Measurements from ENCODE around the gene CDK18. TPM values are rescaled to one million over a fixed set of nuclear protein-coding genes. Genes with fewer than 3 reads are reported as not detected.

Gene CDK18
- total RNA-seq, 2 experiments from 2014 or later, result 4.0 to 5.2 TPM

GRCh38 chr1:205484985-205485967, 19.2 kb upstream of the CDK18 start:
- no peak overlapping the region for H3K27ac Mint-ChIP-seq
- no peaks in the 10 kb centered on the region for H3K9me3 Mint-ChIP-seq (ENCODE audit: low read depth)
- peak; percentile 59 for ATAC-seq
- no peak overlapping the region for H3K4me3 Mint-ChIP-seq
- peaks cover 24% of the 10 kb centered on the region for H3K27me3 Mint-ChIP-seq
- DNase-seq, result peak; percentile 79
- CTCF ChIA-PET, result interaction anchor here (0.6 to 11.0 kb wide), 74 partner anchors 8 to 1300 kb away, joined by 3 to 252 read pairs (median 5); partner anchors contain the start of genes BLACAT1, KLHDC8A, LEMD1 and NUAK2
- peaks cover 36% of the 10 kb centered on the region for H3K4me1 Mint-ChIP-seq
- H3K36me3 Mint-ChIP-seq, result no peaks in the 10 kb centered on the region

DNA sequence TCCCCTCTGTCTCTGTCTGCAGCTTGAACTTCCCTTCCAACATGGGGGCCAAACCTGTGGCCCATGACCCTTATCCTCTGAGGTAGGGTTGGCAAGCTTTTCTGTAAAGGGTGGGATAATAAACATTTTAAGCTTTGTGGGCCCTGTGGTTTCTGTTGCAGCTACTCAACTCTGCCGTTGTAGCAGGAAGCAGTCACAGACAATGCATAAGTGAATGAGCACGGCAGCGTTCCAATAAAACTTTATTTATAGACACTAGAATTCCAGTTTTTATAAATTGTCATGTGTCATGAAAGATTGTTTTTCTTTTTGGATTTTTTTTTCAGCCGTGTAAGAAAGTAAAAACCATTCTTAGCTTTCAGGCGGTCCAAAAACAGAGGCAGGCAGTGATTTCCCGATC, 18.2 kb upstream of the CDK18 start:
- Mint-ChIP-seq H3K9me3 (ENCODE audit: low read depth) (no peaks in the 10 kb centered on the region), H3K27ac (no peak overlapping the region), H3K4me1 (peaks cover 35% of the 10 kb centered on the region), H3K36me3 (no peaks in the 10 kb centered on the region), H3K27me3 (peaks cover 23% of the 10 kb centered on the region), H3K4me3 (no peak overlapping the region)
- ATAC-seq, result no peak
- DNase-seq, result no peak
- CTCF ChIA-PET, result interaction anchor here (0.8 to 11.0 kb wide), 37 partner anchors 8 to 232 kb away, joined by 3 to 252 read pairs (median 8); partner anchors contain the start of genes BLACAT1 and LEMD1

DNA sequence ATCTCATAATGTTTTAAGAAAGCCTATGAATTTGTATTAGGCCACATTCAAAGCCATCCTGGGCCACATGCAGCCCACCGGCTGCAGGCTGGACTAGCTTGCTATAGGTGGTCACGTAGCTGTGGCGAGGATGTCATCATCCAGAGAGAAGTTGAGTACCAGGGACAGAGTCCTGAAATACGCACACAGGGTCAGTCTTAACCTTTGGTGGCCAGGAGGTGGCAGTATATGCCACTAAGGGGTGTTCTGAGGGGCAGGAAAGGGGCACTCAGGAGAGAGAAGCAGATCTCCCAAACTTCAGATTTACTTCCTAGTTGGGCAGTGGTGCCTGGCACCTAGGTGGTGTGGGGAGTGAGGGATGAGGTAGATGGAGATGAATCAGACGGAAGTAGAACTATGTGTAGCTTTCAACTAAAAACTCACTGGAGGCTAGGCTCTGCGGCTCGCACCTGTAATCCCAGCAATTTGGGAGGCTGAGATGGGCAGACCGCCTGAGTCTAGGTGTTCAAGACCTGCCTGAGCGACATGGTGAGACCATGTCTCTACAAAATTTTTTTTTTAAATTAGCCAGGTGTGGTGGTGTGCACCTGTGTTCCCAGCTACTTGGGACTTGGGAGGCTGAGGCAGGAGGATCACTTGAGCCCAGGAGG, 16.3 kb upstream of the CDK18 start:
- DNase-seq, result peak; percentile 67
- CTCF ChIA-PET, result interaction anchor here (0.8 to 11.0 kb wide), 33 partner anchors 9 to 232 kb away, joined by 3 to 252 read pairs (median 6); partner anchors contain the start of genes BLACAT1, CDK18 and LEMD1
- H3K9me3 Mint-ChIP-seq (ENCODE audit: low read depth), result no peaks in the 10 kb centered on the region
- ATAC-seq, result peak; percentile 77
- H3K27me3 Mint-ChIP-seq, result peaks cover 26% of the 10 kb centered on the region
- no peak overlapping the region for H3K4me3 Mint-ChIP-seq
- H3K36me3 Mint-ChIP-seq, result no peaks in the 10 kb centered on the region
- H3K4me1 Mint-ChIP-seq, result peaks cover 29% of the 10 kb centered on the region
- H3K27ac Mint-ChIP-seq, result no peak overlapping the region

- no peak overlapping the region for H3K4me3 Mint-ChIP-seq
- H3K9me3 Mint-ChIP-seq (ENCODE audit: low read depth), result no peaks in the 10 kb centered on the region
- no peaks in the 10 kb centered on the region for H3K36me3 Mint-ChIP-seq
- peaks cover 31% of the 10 kb centered on the region for H3K4me1 Mint-ChIP-seq
- no peak overlapping the region for H3K27ac Mint-ChIP-seq
- ATAC-seq (no peak), DNase-seq (no peak)
- H3K27me3 Mint-ChIP-seq, result peaks cover 35% of the 10 kb centered on the region
- CTCF ChIA-PET, result interaction anchor here (1.1 to 11.0 kb wide), 5 partner anchors 33 to 166 kb away, joined by 3 to 252 read pairs (median 6); no protein-coding TSS in a partner anchor
Measured at GRCh38 chr1:205491794-205492193, 12.7 kb upstream of the CDK18 start.

- CTCF ChIA-PET, result interaction anchor here (0.9 to 11.0 kb wide), 7 partner anchors 24 to 167 kb away, joined by 3 to 252 read pairs (median 4); no protein-coding TSS in a partner anchor
- no peak overlapping the region for H3K4me3 Mint-ChIP-seq
- no peaks in the 10 kb centered on the region for H3K9me3 Mint-ChIP-seq (ENCODE audit: low read depth)
- peaks cover 35% of the 10 kb centered on the region for H3K27me3 Mint-ChIP-seq
- no peaks in the 10 kb centered on the region for H3K36me3 Mint-ChIP-seq
- DNase-seq, result no peak
- H3K4me1 Mint-ChIP-seq, result peaks cover 31% of the 10 kb centered on the region
- no peak overlapping the region for H3K27ac Mint-ChIP-seq
- no peak for ATAC-seq
Measured at GRCh38 chr1:205492201-205492667, 12.2 kb upstream of the CDK18 start.

DNA sequence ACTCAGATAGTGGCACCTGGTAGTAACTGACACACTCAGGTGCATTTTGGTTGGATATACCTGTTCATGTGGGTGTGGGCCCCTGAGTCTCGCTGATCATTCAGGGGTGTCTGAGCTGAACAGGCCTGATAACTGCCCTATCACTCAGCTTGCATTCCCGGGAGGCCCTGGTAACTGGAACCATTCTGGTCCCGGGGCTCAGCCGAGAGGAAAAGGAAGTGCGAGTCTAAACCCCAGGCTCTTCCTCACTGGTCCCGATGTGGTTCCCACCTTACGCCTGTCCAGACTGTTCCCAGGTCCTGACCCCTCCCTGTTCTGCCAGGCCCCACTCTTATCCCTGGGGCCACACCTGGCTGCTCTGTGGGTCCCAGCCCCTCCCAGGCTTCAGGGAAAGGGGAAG, 11.7 kb upstream of the CDK18 start:
- no peaks in the 10 kb centered on the region for H3K36me3 Mint-ChIP-seq
- CTCF ChIA-PET, result interaction anchor here (0.6 to 11.0 kb wide), 8 partner anchors 7 to 167 kb away, joined by 3 to 252 read pairs (median 4); no protein-coding TSS in a partner anchor
- H3K9me3 Mint-ChIP-seq (ENCODE audit: low read depth), result no peaks in the 10 kb centered on the region
- H3K4me3 Mint-ChIP-seq, result no peak overlapping the region
- H3K4me1 Mint-ChIP-seq, result peaks cover 31% of the 10 kb centered on the region
- peaks cover 35% of the 10 kb centered on the region for H3K27me3 Mint-ChIP-seq
- ATAC-seq (no peak), DNase-seq (no peak)
- H3K27ac Mint-ChIP-seq, result no peak overlapping the region

DNA sequence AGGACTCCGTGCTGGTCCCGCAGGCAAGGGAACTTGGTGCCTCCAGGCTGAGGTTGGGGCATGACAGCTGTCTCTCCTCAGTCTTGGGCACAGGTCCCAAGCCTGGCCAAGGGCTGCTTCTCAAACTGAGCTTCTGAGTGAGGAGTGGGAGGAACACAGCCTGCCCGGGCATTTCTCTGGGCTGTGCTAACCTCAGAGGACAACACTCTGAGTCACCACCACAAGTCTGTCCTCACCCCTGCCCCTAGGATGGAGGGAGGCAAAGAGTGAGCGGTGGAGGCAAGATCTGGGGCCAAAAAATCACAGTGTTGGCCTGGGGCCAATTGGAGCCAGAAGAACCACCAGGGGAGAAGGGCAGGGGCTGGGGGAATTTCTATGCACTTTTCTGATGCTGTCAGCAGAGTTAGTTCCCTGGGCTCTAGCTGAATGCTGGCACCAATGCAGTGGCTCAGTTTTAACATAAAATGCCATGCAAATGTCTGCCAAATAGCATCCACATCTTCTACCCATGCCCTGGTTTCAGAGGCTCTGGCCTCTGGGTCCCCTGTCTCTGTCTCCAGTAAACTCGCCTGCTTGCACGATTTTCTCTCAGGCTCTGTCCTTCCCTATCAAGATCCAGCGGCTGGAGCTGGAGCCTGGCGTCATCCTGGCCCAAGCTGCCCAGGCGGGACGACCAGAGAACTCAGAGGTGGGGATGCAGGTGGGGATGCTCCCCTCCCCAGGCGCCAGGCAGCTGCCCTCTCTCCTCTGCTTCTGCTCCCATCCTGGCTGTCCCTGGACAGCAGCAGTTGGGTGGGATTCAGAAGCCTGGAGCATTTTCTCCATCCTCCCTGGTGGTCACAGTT, 11.0 kb upstream of the CDK18 start:
- ATAC-seq (peak; percentile 36), DNase-seq (peak; percentile 46)
- Mint-ChIP-seq H3K4me1 (peaks cover 26% of the 10 kb centered on the region), H3K4me3 (no peak overlapping the region), H3K27ac (no peak overlapping the region), H3K9me3 (ENCODE audit: low read depth) (no peaks in the 10 kb centered on the region), H3K27me3 (peaks cover 31% of the 10 kb centered on the region), H3K36me3 (no peaks in the 10 kb centered on the region)
- CTCF ChIA-PET, result interaction anchor here (0.6 to 11.0 kb wide), 7 partner anchors 8 to 165 kb away, joined by 3 to 252 read pairs (median 4); no protein-coding TSS in a partner anchor

GRCh38 chr1:205494115-205494514, 10.4 kb upstream of the CDK18 start:
- Mint-ChIP-seq H3K4me1 (peaks cover 25% of the 10 kb centered on the region), H3K36me3 (no peaks in the 10 kb centered on the region), H3K9me3 (ENCODE audit: low read depth) (no peaks in the 10 kb centered on the region), H3K27ac (no peak overlapping the region), H3K4me3 (no peak overlapping the region), H3K27me3 (peaks cover 29% of the 10 kb centered on the region)
- CTCF ChIA-PET, result interaction anchor here (1.2 to 11.0 kb wide), 3 partner anchors 7 to 35 kb away, joined by 4 to 252 read pairs (median 48); no protein-coding TSS in a partner anchor
- ATAC-seq (no peak), DNase-seq (no peak)

- CTCF ChIA-PET, result interaction anchor here (0.7 to 5.7 kb wide), 3 partner anchors 9 to 184 kb away, joined by 3 to 48 read pairs (median 4); no protein-coding TSS in a partner anchor
- ATAC-seq, result no peak
Measured at GRCh38 chr1:205495237-205495823, 9.1 kb upstream of the CDK18 start.

GRCh38 chr1:205496661-205497060, 7.8 kb upstream of the CDK18 start:
- Mint-ChIP-seq H3K9me3 (ENCODE audit: low read depth) (no peaks in the 10 kb centered on the region), H3K27ac (peak overlapping the region; percentile 14), H3K36me3 (no peaks in the 10 kb centered on the region), H3K27me3 (peaks cover 24% of the 10 kb centered on the region), H3K4me1 (peaks cover 8% of the 10 kb centered on the region), H3K4me3 (no peak overlapping the region)
- DNase-seq, result no peak
- CTCF ChIA-PET, result interaction anchor here (1.1 to 5.7 kb wide), 2 partner anchors 10 to 28 kb away, joined by 4 to 48 read pairs; no protein-coding TSS in a partner anchor
- no peak for ATAC-seq

More at GRCh38 chr1:205495237-205495823, 9.1 kb upstream of the CDK18 start:
- H3K27me3 Mint-ChIP-seq, result peaks cover 29% of the 10 kb centered on the region
- H3K27ac Mint-ChIP-seq, result no peak overlapping the region
- H3K4me3 Mint-ChIP-seq, result no peak overlapping the region
- H3K9me3 Mint-ChIP-seq (ENCODE audit: low read depth), result no peaks in the 10 kb centered on the region
- no peak for DNase-seq
- peaks cover 15% of the 10 kb centered on the region for H3K4me1 Mint-ChIP-seq
- H3K36me3 Mint-ChIP-seq, result no peaks in the 10 kb centered on the region

DNA sequence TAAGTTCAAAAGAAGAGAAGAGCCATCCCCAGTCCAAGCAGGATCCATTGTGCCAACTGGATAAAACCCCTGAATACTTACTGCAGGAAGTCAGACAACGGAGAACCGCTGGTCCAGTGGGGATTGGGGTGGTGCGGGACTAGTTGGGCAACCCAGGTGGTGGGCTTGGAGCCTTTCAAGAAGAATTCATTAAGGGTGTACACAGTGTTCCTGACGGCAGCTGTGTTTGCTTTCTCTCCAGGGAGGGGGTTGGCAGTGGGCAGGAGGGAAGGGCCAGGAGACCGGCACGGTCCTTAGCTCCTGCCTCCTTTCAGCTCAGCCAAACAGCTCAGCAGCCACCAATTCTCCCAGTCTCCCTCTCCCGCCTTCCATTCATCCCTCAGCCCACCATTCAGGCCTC, 7.1 kb upstream of the CDK18 start:
- CTCF ChIA-PET, result interaction anchor here (5.7 kb wide), 1 partner anchor 11 kb away, joined by 48 read pairs; no protein-coding TSS in a partner anchor
- ATAC-seq (no peak), DNase-seq (no peak)
- Mint-ChIP-seq H3K27me3 (peaks cover 19% of the 10 kb centered on the region), H3K27ac (no peak overlapping the region), H3K9me3 (ENCODE audit: low read depth) (no peaks in the 10 kb centered on the region), H3K4me1 (peaks cover 8% of the 10 kb centered on the region), H3K36me3 (no peaks in the 10 kb centered on the region), H3K4me3 (no peak overlapping the region)

DNA sequence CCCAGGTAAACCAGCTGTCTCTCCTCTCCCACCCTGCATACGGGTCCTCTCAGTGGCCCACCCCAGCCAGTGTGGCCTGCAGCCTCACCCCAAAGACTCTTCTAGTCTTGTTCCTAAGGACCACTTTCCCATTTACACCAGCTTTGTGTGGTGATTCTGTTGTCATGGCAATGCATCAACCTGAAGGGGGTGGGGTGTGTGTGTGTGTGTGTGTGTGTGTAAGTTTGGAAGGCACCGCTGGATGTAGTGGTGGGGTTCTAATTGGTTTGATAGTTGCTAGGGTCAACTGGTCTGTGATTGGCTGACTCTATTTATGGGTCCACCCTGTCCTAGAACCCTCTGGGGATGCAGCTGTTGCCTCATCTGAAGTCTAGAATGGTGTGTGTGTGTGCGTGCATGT, 4.7 kb upstream of the CDK18 start:
- CTCF ChIA-PET, result interaction anchor here (1.3 to 5.7 kb wide), 3 partner anchors 13 to 103 kb away, joined by 4 to 48 read pairs (median 11); no protein-coding TSS in a partner anchor
- H3K27ac Mint-ChIP-seq, result no peak overlapping the region
- no peak overlapping the region for H3K4me3 Mint-ChIP-seq
- peaks cover 16% of the 10 kb centered on the region for H3K27me3 Mint-ChIP-seq
- ATAC-seq (no peak), DNase-seq (no peak)
- H3K36me3 Mint-ChIP-seq, result no peaks in the 10 kb centered on the region
- H3K9me3 Mint-ChIP-seq (ENCODE audit: low read depth), result no peaks in the 10 kb centered on the region
- peaks cover 5% of the 10 kb centered on the region for H3K4me1 Mint-ChIP-seq
